ENCODE measurements around the gene MAPK11.

The MAPK11 gene

GRCh38 chr22:50293441-50294318 is 23.5 kb upstream of the MAPK11 start:
- peak in 1 of 2 donors; percentile 32 for DNase-seq

- DNase-seq = peak in 1 of 2 donors; percentile 41
Observed at GRCh38 chr22:50292643-50293440, 22.7 kb upstream of the MAPK11 start.

GRCh38 chr22:50289942-50290630 is 19.9 kb upstream of the MAPK11 start:
- no peak for DNase-seq

DNA sequence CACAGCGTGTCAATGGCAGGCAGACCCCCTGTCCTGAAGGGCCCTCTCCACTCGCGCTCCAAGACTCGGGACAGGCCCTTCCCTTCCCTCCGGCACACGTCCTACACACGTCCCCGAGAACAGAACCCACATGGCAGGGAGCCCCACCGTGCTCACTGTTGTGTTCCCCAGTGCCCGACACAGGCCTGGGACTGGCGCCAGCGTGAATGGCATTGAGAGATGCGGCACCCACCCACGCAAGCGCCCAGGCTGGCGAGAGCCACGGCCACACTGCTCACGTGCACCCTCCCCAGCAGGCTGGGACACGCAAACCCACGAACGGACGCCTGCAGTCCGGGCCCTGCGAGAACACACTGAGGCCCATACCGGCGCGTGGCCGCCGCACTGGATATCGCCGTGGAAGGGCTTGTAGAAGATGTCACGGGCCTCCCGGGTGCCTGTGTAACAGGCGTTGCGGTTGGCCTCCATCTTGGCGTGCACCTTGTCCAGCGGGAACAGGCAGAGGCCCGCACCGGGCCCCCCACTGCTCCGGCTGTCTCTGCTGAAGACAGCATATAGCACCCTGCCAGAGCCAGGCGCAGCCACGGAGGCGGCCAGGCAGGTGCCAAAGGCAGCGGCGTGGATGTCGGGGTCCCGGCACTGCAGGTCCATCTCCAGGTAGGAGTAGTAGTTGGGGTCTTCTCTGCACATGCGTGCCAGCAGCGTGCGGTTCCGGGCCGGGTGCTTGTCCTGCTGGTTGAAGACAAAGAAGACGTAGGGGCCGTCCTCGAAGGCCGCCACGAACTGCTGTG is 19.2 kb upstream of the MAPK11 start:
- DNase-seq = no peak

DNA sequence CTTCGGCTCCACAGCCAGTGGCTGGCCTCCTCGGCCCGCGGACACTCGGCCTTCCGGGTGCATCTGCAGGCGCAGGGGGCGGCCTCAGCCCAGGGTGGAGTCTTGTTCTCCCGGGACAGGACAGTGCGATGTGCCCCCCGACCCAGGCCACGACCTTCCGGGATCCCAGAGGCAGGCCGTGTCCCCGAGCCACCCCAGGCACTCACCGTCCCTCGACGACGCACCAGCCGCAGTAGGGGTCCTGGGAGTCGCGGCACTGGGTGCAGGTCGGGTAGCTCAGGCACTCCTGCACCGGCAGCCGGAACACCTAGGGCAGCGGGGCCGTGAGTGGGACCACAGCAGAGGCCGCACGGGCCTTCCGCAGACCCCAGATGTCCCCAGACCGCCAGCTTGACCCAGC is 17.6 kb upstream of the MAPK11 start:
- DNase-seq = no peak

GRCh38 chr22:50286701-50287318 is 16.6 kb upstream of the MAPK11 start:
- DNase-seq = no peak

DNA sequence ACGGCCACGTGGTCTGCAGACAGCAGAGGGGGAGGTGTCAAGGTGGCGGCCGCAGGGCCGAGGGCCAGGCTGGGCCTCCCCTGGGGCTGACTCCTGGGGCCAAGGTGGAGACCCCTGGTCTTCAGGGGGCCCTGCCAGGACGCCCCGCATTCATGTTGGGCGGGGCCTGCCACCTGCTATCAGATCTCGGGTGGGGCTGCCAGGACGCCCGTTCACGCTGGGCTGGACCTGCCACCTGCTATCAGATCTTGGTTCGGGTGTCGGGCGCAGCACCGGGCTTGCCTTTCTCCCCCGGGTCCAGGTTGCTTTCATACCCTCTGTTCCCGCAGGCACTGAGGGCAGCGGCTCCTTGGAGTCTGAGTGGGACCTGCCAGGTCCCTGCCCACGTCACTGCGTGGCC is 16.1 kb upstream of the MAPK11 start:
- no peak for DNase-seq

DNA sequence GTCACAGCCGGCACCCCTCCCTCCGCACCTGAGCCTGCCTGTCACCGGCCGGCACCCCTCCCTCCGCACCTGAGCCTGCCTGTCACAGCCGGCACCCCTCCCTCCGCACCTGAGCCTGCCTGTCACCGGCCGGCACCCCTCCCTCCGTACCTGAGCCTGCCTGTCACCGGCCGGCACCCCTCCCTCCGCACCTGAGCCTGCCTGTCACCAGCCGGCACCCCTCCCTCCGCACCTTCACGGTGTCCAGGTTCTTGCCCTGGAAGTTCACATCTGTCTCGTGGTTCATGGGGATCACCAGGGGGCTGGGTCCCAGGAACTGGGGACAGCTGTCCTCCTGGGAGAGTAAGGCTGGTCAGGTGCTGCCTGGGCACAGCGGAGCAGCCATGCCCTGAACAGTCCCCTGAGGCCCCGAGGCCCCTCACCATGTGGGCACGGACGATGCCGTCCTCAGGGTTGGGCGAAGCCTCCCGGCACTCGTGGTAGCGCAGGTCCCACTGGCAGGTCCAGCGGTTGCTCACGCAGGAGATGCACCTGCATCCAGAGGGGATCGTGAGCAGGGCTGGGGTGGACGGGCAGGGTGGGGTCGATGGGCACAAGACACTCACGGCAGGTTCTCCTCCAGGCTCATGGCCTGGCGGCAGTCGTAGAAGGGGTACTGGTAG is 15.5 kb upstream of the MAPK11 start:
- no peak for DNase-seq

- DNase-seq = no peak
Observed at GRCh38 chr22:50284479-50284878, 14.3 kb upstream of the MAPK11 start.

GRCh38 chr22:50283821-50284220 is 13.6 kb upstream of the MAPK11 start:
- DNase-seq = no peak

DNA sequence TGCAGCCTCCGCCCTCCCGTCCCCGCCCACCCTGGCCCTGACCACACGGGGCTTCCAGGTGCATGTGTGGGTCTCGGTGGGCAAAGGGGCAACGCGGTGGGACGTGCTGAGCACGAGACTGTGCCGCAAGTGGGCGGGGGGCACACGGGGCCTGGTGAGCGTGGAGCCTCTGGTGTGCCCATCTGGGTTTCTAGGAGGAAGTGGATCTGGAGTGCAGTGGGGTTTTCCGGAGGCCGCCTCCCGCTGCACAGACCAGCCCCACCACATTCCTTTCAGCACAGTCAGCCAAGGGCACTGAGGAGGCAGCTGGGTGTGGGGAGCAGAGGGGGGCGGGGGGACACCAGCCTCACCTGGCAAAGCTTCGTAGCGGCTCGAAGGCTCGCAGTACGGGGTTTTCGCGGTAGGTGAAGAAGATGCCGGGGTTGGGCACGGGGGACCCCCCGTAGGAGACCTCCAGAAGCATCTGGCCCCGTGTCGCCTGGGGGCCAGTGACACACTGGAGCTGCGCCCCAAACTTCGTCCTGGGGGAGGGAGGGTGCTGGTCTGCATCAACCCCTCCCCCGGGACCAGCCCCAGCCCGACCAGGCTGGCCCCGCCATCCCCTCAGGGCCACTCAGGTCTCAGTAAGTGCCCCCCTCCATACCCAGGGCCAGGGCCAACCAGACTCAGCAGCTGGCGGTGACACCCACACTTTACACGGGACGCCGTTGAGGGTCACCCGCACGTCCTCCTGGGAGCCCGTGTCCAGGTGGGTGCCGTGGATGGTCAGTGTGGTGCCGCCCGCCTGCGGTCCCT is 12.4 kb upstream of the MAPK11 start:
- DNase-seq = no peak

DNA sequence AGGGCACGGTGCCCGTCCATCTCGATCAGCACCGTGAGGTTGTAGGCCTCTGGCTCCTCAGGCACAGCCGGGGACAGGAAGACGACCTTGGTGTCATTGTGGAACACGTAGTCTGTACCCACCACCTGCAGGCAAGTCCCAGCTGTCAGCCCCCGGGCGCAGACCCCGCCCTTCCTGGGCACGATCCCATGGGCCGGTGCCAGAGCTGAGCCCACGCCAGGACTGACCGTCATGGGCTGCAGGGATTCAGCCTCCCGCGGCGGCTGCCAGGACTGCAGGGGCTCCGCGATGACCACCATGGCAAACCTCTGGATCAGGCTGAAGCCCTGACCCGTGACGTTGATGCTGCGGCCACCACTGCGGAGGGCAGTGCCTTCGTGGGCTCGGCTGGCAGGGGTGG is 11.8 kb upstream of the MAPK11 start:
- DNase-seq = no peak

GRCh38 chr22:50281384-50281760 is 11.2 kb upstream of the MAPK11 start:
- DNase-seq = no peak

DNA sequence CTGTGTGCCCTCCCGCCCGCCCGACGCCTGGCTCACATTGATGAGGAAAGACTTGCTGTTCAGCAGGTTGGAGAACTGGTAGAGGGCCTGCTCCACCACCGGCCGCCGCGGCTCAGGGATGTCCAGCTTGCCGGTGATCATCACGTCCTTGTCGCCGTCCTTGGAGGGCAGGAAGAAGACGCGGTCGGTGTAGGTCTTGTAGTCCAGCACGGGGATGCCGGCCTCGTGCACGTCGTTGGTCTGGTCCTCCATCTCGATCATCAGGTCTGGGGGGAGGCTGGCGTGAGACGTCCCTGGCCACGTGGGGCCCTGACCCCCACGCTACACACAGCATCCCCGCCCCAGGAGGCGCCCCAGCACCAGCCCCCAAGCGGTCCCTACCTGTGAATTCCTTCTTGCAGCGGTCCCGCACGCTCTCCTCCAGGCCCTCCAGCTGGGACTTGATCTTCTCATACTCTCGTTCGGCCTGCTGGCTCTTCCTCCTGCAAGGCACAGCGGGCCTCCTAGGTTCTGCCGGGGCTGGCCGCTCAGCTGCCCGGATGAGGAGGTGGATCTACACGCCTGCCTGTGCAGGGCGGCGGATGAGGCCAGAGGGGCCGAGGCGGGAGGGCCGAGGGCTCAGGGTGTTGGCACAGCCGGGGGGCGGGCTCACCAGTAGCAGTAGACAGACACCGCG is 10.7 kb upstream of the MAPK11 start:
- no peak for DNase-seq

DNA sequence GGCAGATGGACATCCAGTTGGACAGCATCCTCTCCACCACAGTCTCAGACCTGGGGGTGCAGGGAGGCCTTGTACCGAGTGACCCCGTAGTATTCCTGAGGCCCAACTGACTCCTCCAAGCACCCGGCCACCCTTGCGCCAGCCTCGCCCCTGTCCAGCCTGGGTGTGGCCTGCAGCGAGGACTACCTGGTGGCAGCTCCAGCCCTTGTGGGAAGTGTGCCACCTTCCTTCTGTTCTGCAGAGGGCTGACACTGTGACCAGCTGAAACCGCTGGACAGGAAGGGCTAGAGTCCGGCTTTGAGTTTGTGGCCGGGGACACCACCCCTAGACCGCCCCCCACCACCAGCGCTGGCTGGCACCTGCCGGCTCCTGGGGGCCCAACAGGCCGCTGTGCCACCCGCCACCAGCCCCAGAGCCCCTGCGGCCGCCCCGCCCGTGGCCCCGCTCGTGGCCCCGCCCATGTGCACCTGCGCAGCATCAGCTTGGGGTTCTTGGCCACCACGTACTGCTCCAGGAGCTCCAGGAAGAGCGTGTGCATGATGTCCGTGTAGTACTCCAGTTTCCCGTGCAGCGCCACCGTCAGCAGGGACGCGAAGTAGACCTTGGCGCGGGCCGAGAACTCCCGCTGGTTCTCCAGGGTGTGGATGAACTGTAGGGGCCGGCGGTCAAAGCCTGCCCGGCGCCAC is 10.0 kb upstream of the MAPK11 start:
- no peak for DNase-seq

GRCh38 chr22:50278956-50279619 is 8.9 kb upstream of the MAPK11 start:
- no peak for DNase-seq

DNA sequence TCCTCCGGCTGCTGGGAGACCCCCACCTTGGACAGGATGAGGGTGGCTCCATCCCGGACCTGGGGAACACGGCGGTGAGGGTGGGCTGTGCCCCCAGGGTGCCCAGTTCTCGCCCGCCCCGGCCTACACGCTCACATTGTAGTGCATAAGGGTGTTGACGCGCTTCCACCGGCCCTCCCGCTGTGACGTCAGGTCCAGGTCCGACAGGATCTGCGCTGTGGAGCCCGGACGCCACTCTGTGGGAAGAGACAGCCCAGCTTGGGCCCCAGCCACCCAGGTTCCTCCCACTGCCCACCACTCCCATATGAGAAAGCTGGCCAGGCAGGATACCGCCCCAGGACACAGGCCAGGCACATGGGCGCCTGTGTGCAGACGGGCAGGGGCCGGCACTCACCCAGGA is 8.3 kb upstream of the MAPK11 start:
- no peak for DNase-seq

GRCh38 chr22:50277761-50278160 is 7.6 kb upstream of the MAPK11 start:
- DNase-seq = no peak

GRCh38 chr22:50276143-50276542 is 6.0 kb upstream of the MAPK11 start:
- peak; percentile 39 to 69 for DNase-seq
